LNCAP (cell line): ENCODE measurements around the gene GCLC.

Experiments
- CTCF ChIP-seq: fragments of 450-650 bp; IDR thresholded peaks from 2 replicates; pipeline ENCODE4 v1.5.1; 2017; ENCODE audit warnings: mild to moderate bottlenecking

Gene GCLC

GRCh38 chr6:53481323-53481722 is 63.6 kb downstream of the GCLC start:
- TF ChIP-seq CTCF, result no peak

DNA sequence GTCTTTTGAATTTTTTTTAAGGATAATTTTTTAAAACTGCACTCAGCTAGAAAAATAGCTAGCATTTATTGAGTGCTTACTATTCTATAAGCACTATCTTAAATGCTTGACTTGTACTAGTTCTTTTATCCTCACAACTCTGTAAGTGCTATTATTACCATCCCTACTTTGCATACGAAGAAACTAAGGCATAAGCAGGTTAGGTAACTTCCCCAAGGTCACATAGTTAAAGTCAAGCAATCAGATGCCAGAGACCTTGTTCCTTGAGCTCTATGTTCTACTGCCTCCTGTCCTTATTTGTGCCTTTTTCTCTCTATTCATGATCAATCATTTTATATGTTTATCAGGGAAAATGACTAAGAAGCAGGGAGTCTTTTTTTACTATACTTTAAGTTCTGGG is 65.0 kb downstream of the GCLC start:
- no peak for TF ChIP-seq CTCF

- TF ChIP-seq CTCF, result no peak
Measured at GRCh38 chr6:53476964-53477363, 67.9 kb downstream of the GCLC start.

DNA sequence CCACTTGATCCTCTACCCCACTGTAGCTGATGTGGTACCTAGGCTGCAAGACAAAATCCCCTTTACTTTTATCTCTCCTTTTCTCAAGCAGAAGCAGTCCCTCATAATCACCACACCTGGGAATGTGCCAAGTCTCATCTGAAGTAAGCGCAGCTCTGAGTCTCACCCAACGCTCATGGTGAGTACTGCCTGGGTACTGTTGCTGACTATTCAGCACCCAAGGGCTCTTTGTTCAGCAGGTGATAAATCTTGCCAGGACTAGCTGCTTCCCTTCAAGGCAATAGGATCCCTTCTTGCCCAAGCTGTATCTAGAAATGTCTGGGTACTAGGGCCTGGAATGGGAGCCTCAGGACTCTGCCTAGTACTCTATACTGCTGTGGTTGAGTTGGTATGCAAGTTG is 70.9 kb downstream of the GCLC start:
- TF ChIP-seq CTCF, result no peak

DNA sequence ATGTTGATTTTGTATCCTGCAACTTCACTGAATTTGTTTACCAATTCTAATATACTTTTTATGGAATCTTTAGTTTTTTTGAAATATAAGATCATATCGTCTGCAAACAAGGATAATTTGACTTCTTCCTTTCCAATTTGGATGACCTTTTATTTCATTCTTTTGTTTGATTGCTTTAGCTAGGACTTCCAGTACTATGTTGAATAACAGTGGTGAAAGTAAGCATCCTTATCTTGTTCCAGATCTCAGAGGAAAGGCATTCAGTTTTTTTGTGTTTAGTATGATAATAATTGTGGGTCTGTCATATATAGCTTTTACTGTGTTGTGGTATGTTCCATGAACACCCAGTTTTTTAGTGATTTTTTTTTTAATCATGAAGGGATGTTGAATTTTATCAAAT is 75.7 kb downstream of the GCLC start:
- no peak for TF ChIP-seq CTCF

- no peak for TF ChIP-seq CTCF
Measured at GRCh38 chr6:53466257-53466656, 78.6 kb downstream of the GCLC start.

- TF ChIP-seq CTCF, result no peak
Measured at GRCh38 chr6:53465732-53466131, 79.2 kb downstream of the GCLC start.

GRCh38 chr6:53464927-53465460 is 79.9 kb downstream of the GCLC start:
- no peak for TF ChIP-seq CTCF
